ENCODE data around the gene CTNS.

CTNS gene

GRCh38 chr17:3636154-3636907 lies at the start of gene CTNS, which contains the start of gene SHPK:
TSS of gene CTNS (plus strand) at chr17:3636760. CDS start at chr17:3640207, 3,447 bp downstream.
TSS of gene SHPK (minus strand) at chr17:3636250. CDS start at chr17:3636219, 31 bp downstream.
- peak; percentile 98 for DNase-seq

DNA sequence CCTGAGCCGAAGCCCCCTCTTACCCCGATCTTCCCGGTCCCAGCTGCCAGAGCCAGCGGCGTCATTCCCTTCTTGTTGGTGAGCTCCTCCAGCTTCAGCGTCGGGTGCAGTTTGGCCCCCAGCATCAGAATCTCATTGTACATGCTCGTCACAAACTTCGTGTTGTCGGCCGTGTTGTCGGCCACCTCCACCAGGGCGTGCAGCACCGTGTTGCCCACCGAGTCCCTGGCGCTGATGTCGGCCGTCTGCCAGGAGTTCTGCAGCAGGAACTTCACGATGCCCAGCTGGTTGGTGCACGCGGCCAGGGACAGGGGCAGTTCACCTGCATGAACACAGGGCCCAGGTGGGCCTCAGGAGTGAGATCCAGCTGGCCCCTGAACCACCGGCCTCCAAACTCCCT lies 46.8 kb upstream of the CTNS start:
- no peak for DNase-seq

DNA sequence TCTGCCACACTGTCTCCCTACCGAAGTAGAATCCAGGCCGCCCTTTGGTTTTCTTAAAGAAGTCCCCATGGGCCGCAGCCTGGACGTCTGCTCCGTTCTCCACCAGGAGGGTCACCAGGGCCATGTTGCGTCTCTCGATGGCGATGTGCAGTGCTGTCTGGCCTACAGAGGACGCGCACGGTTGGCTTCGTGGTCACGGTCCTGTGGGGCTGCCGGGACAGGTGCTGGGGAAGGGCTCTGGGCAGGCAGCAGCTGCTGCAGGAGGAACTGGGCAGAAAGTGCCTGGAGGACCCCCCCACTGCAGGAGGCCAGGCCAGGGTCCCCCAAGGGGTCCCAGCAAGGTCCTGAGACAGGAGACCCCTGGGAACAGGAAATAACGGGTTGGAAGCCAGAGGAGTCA lies 46.3 kb upstream of the CTNS start:
- no peak for DNase-seq

DNA sequence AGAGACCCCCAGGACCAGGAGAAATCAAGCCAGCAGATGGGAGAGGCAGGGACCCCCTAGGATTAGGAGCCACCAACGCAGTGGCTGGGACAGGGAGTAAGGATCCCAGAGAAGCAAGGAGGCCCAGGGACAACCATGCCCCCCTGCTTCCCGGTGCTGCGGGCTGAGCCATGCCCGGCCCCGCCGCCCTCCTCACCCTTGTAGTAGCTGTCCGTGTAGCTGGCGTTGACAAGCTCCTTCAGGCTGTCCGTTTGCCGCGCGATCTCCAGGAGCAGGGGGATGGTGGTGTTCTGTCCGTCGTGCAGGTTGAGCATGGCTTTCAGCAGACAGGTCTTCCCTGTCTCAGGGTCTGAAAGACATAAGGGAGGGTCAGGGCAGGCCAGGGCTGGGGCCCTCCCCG lies 45.8 kb upstream of the CTNS start:
- no peak for DNase-seq

DNA sequence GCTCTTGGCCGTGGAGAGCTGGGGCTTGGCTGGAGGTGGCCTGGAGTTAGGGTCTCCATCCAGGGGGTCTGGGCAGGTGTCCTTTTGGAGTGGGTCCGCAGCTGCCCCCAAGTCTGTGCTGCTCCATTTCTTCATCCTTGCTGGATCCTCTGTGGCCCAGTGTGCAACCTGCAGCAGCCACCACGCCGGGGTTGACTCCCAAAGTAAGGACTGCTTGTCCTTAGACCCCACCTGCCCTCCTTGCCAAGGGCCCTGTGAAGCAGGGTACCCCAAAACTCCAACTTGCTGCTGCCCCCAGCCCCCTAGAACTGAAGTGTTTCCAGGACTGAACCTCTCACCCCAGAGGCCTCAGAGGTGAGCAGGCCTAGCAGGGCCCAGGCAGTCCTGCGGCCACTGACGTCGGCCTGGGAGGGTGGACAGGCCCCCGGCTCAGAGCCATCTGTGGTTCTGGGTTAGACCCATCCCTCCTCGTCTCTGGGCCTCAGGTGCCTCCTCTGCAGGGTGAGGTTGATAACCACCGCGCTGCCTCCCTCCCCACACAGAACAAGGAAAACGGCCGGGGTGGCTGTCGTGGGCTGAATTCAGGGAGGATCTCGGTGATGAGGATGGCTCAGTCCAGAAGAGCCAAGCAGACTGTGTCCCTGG lies 44.2 kb upstream of the CTNS start:
- DNase-seq, result no peak

- DNase-seq, result no peak
Measured at GRCh38 chr17:3593384-3593783, 43.2 kb upstream of the CTNS start.

DNA sequence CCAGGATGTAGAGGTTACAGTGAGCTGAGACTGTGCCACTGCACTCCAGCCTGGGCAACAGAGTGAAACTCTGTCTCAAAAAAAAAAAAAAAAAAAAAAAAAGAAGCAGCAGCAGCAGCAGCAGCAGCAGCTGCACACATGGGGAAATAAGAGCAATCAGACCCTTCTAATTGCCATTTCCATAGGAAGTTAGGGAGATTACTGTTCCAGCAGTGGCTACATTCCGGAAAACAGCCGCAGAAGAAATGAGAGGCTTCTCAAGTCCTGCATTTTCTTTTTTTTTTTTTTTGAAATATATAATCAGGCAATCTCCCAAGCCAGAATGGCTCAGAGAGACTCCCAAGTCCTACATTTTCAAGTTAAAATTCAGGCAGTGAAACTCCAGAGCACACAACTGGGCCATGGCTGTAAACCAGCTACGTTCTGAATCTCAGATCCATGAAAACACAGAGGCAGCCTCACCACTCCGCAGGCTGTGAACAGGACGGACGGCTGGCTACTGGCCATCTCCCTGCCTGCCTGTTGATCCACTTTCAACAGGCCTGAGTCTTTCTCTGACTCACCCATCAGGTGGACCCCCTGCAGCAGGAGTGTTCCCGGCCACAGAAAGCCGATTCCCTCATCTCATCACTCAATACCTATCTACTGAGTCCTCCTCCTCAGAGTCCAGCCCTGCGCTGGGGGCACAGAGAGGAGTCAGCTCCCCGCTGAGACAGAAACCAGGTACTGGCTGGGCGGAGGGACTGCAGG lies 42.3 kb upstream of the CTNS start:
- DNase-seq, result no peak

- no peak for DNase-seq
Measured at GRCh38 chr17:3594976-3595375, 41.6 kb upstream of the CTNS start.

GRCh38 chr17:3596804-3597464 lies 39.6 kb upstream of the CTNS start:
- no peak for DNase-seq

DNA sequence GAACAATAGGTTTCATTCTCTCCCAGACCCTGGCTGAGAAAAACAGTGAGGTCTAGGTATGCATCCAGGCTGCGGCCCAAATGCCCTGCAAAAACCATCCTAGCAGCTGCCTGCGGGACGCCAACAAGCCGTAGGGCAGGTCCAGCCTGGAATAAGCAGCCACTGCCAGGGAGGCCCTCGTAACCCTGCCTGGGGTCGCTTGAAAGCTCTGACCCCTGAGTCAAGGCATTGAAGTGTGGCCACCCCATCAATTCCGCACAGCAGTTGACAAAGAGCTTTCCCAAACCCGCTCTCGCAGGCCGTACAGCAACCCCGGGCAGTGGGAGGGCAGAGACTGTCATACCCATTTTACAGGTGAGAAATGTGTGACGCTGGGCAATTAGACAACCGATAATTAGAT lies 38.5 kb upstream of the CTNS start:
- no peak for DNase-seq

DNA sequence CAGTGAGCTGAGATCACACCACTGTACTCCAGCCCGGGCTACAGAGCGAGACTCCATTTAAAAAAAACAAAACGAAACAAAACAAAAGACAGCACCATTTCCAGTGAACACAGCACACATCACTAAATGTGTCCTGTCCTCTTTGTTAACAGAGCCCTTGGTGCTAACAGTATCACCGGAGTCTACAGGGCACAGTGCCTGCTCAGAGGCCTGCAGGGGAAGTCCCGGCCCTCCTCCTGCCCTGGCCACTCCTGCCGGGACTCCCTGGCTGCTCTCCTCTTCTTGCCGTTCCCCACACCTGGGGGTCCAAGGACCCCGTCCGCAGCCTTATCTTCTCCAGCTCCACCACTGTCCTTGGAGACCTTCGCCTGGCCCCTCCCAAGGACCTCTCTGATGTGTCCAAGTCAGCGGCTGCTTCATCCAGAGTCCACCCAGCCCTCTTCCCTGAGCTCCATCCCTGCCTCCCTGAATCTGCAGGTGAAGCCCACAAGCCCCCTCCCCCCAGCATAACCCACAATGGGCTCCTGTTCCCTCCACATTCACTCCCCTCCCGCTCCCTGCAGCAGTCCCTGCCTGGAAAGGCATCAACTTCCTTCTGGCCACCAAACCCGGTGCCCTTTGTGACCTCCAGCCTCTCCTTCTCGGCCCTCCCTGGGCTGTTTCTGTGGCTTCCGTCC lies 35.9 kb upstream of the CTNS start:
- DNase-seq, result no peak

- DNase-seq, result peak; percentile 74
Measured at GRCh38 chr17:3602499-3602898, 34.1 kb upstream of the CTNS start.

- no peak for DNase-seq
Measured at GRCh38 chr17:3603119-3603869, 33.3 kb upstream of the CTNS start.

DNA sequence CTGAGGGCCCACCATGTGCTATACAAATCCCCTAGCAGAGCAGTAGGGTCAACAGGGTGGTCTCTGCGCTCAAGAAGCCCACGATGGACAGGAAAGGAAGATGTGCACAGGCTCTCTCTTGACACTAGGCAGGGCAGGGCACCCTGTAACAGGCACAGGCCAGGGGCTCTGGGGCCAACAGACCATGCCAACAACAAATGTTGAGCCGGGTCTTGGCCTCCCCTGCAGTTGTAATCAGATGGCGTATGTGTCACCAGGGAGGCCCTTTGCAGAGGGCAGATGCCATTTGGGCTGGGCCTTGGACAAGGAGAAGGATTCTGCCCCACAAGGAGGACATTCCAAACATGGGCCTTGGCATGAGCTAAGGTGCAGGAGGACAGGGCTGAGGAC lies 32.7 kb upstream of the CTNS start:
- DNase-seq, result no peak

GRCh38 chr17:3609689-3610088 lies 26.9 kb upstream of the CTNS start:
- no peak for DNase-seq

GRCh38 chr17:3610523-3610922 lies 26.0 kb upstream of the CTNS start:
- no peak for DNase-seq

DNA sequence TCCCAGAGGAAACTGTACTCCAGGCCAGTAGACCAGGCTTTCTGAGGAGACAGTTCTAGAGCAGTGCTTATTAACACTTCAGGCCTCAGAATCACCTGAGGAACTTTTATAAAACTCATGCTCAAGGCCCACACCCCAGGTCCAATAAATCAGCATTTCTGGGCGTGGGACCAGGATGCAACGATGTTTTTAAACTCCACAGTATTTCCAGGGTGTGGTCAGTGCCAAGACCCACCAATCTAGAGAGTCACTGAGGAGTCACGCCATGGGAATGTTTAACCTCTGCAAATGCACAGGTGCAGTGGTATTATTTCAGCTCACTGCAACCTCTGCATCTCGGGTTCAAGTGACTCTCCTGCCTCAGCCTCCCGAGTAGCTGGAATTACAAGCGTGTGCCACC lies 23.4 kb upstream of the CTNS start:
- DNase-seq, result no peak

DNA sequence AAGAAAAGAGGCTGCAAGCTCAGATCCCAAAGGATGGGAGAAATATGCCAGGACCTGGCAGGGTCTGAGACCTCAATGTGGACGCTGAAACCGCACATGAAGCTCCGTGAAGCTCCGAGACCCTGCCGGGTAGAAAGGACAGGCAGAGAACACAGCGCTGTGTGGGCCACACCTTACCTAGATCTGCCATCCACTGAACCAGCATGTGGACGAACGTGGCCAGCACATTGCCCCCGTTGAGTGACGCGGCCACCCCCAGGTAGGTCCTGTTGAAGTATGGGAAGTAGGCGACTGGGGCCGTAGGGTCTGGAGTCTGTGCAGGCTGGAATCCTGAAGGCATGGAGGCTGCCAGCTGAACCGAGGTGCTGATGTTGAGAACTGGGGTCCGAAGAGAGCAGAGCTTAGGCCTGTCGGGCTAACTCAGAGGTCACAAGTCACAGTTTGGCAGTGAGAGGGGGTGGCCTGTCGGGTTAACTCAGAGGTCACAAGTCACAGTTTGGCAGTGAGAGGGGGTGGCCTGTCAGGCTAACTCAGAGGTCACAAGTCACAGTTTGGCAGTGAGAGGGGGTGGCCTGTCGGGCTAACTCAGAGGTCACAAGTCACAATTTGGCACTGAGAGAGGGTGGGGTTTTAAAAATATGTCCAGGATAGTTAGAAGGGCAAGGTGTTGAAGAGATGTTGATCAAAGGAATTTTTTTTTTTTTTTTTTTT lies 21.2 kb upstream of the CTNS start:
- DNase-seq, result no peak

DNA sequence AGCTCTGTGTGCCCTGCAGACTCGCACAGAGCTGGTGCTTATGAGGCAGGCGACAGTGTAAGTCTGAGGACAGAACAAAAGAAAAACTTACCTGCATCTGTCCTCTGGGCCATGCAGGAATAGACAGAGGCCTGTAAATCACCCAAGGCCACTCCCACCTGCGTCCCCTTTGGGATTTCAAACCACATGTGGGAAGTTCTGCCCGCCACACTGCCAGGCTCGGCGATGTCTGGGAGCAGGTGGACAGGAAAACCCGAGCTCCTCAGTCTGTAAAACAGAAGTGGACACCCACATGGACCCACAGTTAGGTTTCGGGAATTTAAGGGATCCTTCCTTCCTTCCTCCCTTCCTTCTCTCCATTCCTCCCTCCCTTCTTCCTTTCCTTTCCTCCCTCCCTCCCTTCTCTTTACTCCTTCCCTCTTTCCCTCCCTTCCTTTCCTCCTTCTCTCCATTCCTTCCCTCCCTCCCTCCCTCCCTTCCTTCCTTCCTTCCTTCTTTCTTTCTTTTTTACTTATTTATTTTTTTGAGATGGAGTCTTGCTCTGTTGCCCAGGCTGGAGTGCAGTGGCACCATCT lies 15.3 kb upstream of the CTNS start:
- no peak for DNase-seq

DNA sequence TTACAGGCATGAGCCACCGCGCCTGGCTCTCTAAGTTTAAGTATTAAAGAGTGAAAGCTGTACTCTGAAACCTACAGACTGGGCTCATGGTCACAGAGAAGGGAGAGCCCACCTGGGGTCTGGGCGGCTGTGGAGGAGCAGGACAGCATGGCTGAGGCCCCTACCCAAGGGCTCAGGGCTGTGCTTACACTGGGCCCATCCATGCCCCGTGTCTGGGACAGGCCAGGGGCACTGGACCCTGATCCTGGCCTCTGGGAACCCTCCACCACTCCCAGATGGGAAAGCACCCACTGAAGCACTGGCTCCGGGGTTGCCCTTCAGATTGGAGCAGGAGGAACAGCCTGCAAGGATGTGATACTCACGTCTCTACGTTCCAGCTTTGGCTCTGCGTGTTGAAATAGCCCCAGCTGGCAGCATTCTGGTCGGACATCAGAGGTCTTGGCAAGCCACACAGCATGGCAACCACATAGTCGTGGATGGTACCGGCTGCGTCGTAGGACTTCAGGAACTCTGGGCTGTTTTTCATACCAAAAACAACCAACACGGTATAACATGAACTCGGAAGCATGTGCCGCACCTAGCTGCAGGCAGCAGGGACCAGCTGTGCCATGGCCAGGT lies 13.5 kb upstream of the CTNS start:
- DNase-seq, result no peak

Measured in OCI-M1 (cell line).